GM18526 (cell line): ENCODE measurements around the gene ATXN7.

ENCODE experiments used
- POLR2A ChIP-seq: IDR thresholded peaks from 3 replicates; pipeline ENCODE4 v1.6.1; 2011; ENCODE audit not compliant: insufficient read length; ENCODE audit errors: extremely low read depth

ATXN7 gene

GRCh38 chr3:63878394-63879060, 14.9 kb downstream of the ATXN7 start:
- TF ChIP-seq POLR2A = no peak

- no peak for TF ChIP-seq POLR2A
These were observed 17.0 kb downstream of the ATXN7 start for GRCh38 chr3:63880653-63881052.

DNA sequence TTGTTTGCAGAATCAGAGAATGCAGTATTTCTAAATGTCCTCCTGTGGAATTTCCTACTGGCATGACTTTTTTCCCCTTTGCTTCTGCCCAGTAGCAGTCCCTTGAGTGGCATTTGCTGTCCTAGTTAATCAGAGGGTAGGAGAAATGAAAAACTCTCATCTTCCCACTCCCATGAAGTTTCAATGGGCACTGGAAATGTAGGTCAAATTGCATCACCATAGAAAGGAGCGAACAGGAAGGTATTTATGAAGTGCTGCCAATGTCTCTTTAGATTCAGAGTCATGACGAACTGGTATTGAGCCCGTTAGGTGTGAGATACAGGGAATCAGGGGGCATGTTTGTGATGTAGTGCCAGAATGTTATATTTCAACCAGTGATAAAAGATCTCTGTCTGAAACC, 23.2 kb downstream of the ATXN7 start:
- TF ChIP-seq POLR2A = no peak

DNA sequence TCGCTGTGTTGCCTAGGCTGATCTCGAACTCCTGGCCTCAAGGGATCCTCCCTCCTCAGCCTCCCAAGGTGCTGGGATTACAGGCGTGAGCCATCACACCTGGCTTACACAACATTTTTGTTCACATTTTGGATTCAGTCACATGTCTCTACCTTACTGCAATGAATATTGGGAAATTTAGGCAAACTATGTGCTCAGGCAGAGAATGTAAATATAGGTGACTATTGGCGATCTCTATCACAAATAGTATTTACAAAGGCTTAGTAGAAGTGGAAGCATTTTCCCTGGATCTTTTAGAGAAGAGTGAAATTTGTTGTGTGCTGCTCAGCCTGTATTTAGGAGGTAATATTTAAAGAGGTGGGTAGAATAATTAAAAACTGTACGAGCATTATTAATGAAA, 27.9 kb downstream of the ATXN7 start:
- TF ChIP-seq POLR2A = no peak

GRCh38 chr3:63892773-63893352, 29.2 kb downstream of the ATXN7 start:
- no peak for TF ChIP-seq POLR2A

DNA sequence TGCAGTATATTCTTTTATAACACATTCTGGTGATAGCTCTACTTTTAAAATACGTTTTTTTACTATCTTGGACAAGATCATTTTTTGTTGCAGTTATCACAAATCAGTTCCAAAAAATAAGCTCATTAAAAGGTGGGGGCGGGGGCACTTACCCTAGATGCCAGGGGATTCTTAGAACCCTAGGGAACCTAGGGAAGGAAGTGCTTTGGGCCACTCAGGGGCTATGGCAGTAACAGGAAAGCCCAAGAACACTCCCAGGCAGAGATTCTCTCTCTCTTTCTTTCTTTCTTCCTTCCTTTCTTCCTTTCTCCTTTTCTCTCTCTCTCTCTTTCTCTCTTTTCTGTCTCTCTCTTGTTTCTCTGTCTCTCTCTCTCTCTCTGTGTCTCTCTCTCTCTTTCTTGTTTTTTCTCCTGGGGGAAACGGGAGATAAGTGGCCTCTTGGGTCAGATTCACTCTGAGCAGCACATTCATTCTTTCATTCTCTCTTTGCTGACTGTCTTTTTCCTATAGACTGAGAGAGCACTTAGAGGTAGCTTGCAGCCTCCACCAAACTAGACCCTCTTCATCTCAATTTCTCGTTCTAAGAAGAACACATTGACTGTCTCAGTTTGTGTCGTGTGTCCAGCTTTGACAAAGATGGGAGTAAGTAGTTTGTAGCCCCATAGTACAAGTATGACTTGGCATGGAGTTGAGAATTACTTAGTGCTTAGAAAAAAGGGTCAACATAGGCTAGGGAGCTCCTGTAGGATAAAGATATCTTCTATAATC, 31.9 kb downstream of the ATXN7 start:
- no peak for TF ChIP-seq POLR2A

DNA sequence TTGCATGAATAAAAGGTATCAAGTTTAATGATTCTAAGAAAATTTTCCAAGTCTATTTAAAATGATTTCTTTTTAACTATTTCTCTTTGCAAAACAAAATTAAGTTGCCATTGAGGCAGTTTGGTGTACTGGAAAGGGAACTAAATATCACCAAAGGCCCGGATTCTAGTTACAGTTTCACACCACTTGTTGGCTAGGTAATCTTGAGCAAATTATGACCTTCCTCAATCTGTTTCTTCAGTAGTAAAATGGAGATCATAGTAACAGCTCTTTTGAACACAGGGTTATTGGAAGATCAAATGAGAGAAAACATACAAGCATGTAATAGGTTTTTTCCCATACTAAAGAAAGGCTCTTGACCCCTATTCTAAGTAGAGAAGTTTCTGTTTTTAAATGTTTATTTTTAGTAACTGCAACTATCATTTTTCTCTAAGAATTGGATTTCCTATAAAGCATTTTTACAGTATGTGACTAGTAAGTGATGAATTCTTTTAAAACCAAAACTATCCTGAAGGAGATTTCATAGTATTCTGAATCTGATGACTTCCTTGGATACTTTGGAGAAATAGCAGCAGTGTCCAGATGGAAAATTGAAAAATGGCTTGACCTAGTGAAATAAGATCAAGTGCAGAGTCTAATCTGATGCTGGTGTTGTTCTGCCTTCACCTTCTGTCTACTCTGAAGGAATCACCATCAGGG, 32.8 kb downstream of the ATXN7 start:
- no peak for TF ChIP-seq POLR2A

- no peak for TF ChIP-seq POLR2A
These were observed 36.3 kb downstream of the ATXN7 start for GRCh38 chr3:63900010-63900409.

DNA sequence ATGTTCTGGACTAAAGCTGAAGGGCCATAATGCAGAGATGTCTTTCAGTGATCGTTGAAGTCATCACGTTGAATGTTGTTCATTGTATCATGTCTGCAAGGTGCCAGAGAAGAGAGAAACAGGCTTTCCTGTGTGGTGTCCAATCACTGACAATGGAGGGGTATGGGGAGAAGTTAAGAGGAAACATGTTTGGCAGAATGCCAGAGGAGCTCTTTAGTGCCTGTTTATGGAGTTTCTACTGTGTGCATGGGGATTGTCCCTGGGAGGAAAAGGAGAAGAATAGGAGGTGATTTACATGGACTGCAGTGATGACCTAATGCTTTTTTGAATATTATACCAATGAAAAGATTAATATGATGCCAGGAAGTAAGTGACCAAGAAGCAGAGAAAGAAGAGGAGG, 36.8 kb downstream of the ATXN7 start:
- no peak for TF ChIP-seq POLR2A

DNA sequence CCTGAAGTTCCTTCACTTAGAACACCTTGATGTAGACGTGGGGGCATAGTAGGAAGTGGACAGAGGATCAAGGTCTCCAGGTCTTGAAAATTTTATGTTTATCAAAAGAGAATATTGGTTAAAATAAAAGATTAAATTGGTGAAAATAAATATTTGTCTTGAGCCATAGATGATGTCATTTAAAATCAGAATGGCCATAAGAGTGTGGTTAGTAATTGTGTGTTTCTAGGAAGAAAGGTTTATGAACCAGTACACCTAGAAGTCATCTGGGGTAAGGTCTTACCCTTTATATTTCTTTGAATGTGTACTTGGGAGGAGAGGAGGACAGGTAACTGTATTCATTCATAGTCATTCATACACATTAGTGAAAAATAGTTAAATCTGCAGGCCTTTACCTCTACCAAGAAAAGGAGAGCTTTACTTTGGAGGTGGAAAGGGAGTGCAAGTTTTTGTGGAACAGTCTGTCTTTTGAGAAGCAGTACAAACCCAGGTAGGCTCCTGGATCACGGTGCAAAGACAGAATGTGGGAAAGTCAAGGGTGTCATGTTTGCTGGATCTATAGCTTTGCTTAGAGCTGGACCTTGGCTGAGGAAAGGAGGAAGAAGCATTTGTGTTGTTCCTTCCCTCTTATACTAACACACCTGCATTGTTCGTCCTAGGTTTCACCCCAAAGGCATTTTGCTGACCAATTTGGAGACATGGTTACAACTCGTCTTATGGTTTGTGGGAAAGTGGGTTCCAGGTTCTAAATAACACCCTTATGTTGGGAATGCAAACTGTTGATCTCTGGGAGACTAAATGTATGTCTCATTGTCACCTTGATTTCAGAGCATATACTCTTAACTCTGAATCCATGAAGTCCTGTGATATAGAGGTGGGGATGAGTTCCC, 42.3 kb downstream of the ATXN7 start:
- no peak for TF ChIP-seq POLR2A

DNA sequence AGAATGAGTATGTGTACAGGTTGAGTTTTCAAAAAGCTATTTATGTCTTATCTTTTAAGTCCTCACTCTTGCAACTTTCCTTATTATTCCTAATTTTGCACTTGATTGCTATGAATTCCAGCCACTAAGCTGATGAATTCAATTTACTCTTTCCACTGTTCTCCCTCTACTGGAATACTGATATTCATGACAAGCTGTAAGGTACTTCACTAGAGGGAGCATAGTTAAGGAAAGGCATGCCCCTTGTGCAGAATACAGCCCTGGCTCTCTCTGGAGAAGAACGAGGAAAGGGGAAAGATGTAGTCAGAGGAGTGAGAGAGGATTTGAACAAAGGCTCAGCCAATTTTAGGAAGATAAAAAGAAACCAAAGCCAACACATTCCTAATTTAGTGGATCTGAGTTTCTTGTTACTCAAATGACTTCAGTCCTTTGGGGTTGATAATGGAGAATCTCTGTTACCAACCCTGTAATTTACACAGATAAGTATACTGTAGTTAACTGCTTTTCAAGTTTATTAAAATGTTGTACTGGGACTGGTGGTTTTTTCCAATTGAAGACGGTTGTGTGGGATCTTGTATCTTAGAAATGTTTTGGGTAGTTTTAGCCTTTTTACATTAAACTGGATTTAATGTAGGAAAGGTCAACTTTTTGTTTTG, 44.5 kb downstream of the ATXN7 start:
- no peak for TF ChIP-seq POLR2A

GRCh38 chr3:63908776-63909175, 45.1 kb downstream of the ATXN7 start:
- no peak for TF ChIP-seq POLR2A

GRCh38 chr3:63909431-63909830, 45.8 kb downstream of the ATXN7 start:
- no peak for TF ChIP-seq POLR2A

DNA sequence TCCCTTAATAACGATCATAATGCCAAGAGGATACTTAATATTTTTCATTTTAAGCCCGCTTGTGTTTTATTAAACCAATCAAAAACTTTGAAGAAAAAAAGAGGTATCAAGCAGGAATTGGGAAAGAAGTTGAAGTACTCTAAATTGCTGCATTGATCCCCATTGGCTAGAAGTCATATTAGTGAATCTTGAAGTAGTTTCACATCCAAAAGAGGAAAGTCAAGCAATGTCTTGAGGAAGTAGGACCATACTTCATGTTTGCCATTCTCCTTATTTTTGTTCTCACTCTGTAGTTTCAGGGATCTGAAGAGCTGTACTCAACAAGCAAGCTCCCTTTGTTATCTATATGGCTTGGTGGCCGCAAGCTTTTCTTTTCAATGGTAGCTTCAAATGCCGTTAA, 46.3 kb downstream of the ATXN7 start:
- TF ChIP-seq POLR2A = no peak
